ENCODE measurements around the gene AGAP1.

The AGAP1 gene

DNA sequence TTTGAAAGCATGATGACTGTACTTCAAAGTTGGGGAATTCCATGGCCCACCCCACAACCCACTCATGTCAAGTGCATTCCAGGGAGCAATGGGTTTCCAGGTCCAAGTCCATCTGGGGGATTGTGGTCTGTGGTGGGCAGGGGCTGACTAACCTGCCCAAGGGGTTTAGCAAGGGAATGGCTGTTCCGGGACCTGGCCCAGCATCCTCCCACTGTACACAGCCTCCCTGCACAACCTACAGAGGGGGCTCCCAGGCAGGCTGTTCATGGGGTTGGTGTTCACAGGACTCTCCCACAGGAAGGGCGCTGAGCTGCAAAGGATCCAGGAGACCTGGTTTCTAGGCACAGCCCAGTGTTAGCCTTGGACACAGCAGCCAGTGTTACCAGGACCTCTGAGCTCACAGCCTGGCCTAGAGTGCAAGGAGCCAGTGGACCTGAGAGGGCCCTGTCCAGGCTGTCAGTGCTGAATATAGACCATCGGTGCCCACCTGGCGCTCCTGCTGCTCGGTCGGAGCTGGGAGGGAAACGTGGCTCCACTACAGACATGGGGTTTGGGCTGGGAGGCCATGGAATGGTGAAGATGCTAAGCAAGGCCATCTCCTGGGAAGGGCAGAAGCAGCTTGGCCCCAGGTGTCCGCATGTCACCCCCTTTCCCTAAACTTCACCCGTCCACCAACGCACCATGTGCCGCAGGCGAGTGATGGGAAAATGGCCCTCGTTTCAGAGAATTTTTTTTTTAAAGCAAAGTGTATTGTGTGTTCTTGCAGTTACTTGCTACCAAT lies 357.1 kb downstream of the AGAP1 start:
- TF ChIP-seq, protein P1, sequence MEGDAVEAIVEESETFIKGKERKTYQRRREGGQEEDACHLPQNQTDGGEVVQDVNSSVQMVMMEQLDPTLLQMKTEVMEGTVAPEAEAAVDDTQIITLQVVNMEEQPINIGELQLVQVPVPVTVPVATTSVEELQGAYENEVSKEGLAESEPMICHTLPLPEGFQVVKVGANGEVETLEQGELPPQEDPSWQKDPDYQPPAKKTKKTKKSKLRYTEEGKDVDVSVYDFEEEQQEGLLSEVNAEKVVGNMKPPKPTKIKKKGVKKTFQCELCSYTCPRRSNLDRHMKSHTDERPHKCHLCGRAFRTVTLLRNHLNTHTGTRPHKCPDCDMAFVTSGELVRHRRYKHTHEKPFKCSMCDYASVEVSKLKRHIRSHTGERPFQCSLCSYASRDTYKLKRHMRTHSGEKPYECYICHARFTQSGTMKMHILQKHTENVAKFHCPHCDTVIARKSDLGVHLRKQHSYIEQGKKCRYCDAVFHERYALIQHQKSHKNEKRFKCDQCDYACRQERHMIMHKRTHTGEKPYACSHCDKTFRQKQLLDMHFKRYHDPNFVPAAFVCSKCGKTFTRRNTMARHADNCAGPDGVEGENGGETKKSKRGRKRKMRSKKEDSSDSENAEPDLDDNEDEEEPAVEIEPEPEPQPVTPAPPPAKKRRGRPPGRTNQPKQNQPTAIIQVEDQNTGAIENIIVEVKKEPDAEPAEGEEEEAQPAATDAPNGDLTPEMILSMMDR (IDR thresholded peaks at IDR 0.05; ENCODE audit: control insufficient read depth, extremely low read depth, insufficient read depth) = no peak
- no peak overlapping the region for H3K4me3 ChIP-seq (ENCODE audit: low read depth, low read length)
- no peak for DNase-seq (ENCODE audit: low read depth)

DNA sequence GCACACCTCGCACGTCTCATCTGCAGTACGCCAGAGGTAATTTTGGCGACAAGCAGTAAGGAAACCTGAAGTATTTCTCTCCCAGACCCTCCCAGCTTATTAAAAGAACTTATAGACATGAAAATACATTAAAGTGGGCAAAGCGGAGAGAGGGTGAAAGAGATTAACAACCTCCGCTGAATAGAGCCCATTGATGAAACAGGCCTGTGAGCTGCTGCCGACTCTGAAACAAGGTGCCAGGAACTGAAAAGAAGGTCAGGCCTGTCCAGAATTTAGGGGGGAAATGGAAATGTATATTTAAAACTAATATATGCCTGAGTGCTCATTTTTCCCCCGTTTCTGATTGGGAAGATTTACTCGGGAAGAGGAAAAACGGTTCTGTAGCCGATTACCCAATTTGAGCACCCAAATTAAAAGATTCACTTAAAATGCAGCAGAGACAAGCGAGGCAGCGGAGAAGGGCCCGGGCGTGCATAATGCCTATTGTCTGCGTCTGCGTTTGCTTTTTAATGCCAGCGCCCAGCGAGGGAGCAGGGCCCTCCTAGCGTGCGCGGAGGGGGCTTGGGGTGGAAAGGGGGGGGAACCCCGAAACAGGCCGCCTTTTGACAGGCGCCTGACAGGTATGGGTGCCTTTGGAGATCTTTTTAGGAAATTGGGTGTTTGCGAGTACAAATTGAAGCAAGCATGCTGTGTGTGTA lies 358.1 kb downstream of the AGAP1 start:
- H3K4me3 ChIP-seq (ENCODE audit: low read depth, low read length) = no peak overlapping the region
- TF ChIP-seq, protein P1 (IDR thresholded peaks at IDR 0.05; ENCODE audit: control insufficient read depth, extremely low read depth, insufficient read depth) = no peak
- no peak for DNase-seq (ENCODE audit: low read depth)

DNA sequence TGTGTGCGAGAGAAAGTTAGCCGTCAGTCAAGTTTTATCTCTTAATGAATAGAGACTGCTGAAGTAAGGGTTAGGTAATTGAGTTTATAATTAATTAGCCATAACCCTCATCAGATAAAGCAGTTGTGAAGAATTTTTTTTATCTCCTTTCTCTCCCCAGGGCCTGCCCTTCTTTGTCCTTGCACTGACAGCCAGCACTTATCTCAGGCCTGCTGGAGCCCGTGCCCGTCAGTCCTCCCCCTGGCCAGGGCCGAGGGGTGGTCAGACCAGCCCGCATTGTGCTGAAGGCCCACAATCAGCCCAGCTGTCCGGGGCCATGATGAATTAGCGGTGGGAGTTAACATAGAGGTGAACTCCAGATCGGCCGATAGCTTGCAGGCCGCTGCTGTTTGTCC lies 358.7 kb downstream of the AGAP1 start:
- DNase-seq (ENCODE audit: low read depth) = no peak
- H3K4me3 ChIP-seq (ENCODE audit: low read depth, low read length) = no peak overlapping the region
- TF ChIP-seq, protein P1 (IDR thresholded peaks at IDR 0.05; ENCODE audit: control insufficient read depth, extremely low read depth, insufficient read depth) = no peak

DNA sequence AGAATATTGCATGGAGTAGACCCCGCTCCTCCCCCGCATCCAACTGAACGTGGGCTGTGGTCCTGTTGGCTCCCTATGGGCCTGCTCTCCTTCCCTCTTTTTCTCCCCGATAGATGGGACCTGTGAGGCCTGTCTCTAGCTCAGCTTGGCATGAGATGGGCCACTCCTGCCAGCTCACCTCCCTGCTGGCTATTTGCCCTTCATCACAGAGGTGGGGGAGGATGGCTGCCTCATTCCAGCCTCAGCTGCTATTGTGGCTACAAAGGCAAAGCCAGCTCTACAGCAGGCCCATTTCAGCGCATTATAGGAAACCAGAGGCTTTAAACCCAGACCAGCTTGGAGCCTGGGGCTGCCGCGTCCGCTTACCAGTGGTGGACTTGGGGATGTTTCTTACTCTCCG lies 360.4 kb downstream of the AGAP1 start:
- TF ChIP-seq, protein P1 (IDR thresholded peaks at IDR 0.05; ENCODE audit: control insufficient read depth, extremely low read depth, insufficient read depth) = no peak
- no peak overlapping the region for H3K4me3 ChIP-seq (ENCODE audit: low read depth, low read length)
- DNase-seq (ENCODE audit: low read depth) = no peak

DNA sequence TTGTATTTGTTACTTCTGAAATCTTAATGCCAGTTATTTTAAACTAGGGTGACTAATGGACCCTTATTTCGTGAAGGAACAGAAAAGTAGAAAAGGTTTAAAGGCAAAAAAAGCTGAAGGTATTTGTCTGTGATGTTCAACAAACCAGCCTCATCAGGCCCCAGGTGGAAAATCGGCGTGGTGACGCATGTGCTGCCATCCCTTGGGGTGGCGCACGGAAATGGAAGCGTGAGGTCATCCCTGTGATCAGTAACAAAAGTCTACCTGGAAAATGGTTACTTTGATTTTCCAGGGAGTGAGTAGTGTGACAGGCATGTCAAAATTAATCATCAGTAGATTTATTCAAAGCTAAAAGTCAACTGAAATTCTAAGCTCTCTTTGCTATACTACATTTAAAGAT lies 361.2 kb downstream of the AGAP1 start:
- TF ChIP-seq, protein P1 (IDR thresholded peaks at IDR 0.05; ENCODE audit: control insufficient read depth, extremely low read depth, insufficient read depth) = no peak
- no peak for DNase-seq (ENCODE audit: low read depth)

DNA sequence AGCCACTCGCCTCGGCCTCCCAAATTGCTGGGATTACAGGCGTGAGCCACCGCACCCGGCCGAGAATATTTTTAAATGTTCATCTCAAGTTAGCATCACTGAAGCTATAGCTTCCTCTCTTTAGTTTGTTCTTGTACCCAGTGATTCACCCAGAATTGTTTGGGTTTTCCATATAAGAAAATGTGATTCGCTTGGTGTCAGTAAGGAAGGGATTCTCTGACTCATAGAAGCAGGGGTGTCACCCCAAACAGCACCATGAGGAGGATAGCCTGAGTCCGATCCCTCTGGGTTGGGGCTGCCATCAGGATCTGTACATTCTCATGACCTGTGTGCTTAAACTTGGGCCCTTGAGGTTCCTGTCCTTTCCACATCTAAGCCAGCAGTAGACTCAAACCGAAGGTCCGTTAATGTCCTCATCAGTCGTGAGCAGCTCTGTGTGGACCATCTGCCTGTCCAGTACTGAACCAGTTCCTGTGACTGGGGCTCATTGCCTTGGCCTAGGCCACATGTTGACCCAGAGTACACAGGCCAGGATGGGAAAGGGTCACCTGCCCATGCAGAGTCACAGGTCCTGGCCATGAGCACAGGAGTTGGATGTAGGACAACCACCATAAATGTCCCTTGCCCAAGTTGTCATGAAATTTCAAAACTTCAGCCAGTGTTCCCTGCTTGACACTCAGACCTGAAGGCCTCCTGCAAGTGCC lies 362.5 kb downstream of the AGAP1 start:
- no peak for DNase-seq (ENCODE audit: low read depth)
- no peak overlapping the region for H3K4me3 ChIP-seq (ENCODE audit: low read depth, low read length)
- TF ChIP-seq, protein P1 (IDR thresholded peaks at IDR 0.05; ENCODE audit: control insufficient read depth, extremely low read depth, insufficient read depth) = no peak

More for the DNA sequence above, 361.2 kb downstream of the AGAP1 start:
- H3K4me3 ChIP-seq (ENCODE audit: low read depth, low read length) = no peak overlapping the region
